T-cell (primary cell): ENCODE measurements around the gene ETV5. TPM values are rescaled to one million over a fixed set of nuclear protein-coding genes. Genes with fewer than 3 reads are reported as not detected.

Experiments used
- ATAC-seq, 4 experiments: fragments of 200-7000 bp in 3 of 4; fragments of 150-1000 bp in 1 of 4; cut with Tn5 transposase; replicated peaks in 1 of 4; 1 replicate in 3 of 4; 2 replicates in 1 of 4; pipeline ENCODE4 v1.10.0; 2021; ENCODE audit warnings: moderate library complexity in 3 of 4, mild to moderate bottlenecking in 2 of 4, moderate number of reproducible peaks in 1 of 4
- CTCF ChIA-PET, 2 donors: fragments of 300-600 bp; sonication (Branson Sonifier 250); formaldehyde crosslinking; loops; one replicate each; lab custom pipeline; 2022; ENCODE audit warnings: antibody characterized with exemption in 2 of 2; lab: Charles Lee
- POLR2A ChIA-PET, 2 donors: fragments of 300-600 bp; sonication (Branson Sonifier 250); formaldehyde crosslinking; loops; one replicate each; lab custom pipeline; 2022; ENCODE audit warnings: antibody characterized with exemption in 2 of 2; lab: Charles Lee
- DNase-seq, 35 experiments: peaks; one replicate each; pipeline versions ENCODE4 v3.0.0 to v3.0.0-alpha.2; 2013 to 2023
- H3K27ac ChIP-seq: one replicate; pipeline ENCODE4 v1.5.1; 2013; ENCODE audit warnings: low read length
- H3K27me3 ChIP-seq, 2 experiments: replicated peaks in 1 of 2; 1 replicate in 1 of 2; 2 replicates in 1 of 2; pipeline versions ENCODE4 v1.6.1 to v1.7.0; 2013; ENCODE audit warnings: low read length in 1 of 2, mixed read lengths in 1 of 2; ENCODE audit not compliant: control insufficient read depth in 2 of 2, insufficient read depth in 2 of 2; ENCODE audit errors: extremely low read depth in 1 of 2
- H3K36me3 ChIP-seq, 2 donors: 1 replicate in 1 of 2; 2 replicates in 1 of 2; pipeline versions ENCODE4 v1.6.1 to v1.7.0; 2013; ENCODE audit warnings: low read length in 1 of 2; ENCODE audit not compliant: control insufficient read depth in 2 of 2, insufficient read depth in 1 of 2; ENCODE audit errors: extremely low read depth in 1 of 2
- H3K4me1 ChIP-seq, 2 experiments: 1 replicate in 1 of 2; 2 replicates in 1 of 2; pipeline versions ENCODE4 v1.6.1 to v1.7.0; 2013; ENCODE audit warnings: low read length in 2 of 2, mixed read lengths in 1 of 2; ENCODE audit not compliant: insufficient read depth in 2 of 2, control insufficient read depth in 1 of 2; ENCODE audit errors: extremely low read depth in 1 of 2
- H3K4me3 ChIP-seq, 2 donors: 1 replicate in 1 of 2; 2 replicates in 1 of 2; pipeline versions ENCODE4 v1.5.1 to v1.7.0; 2013; ENCODE audit warnings: mild to moderate bottlenecking in 2 of 2, low read length in 1 of 2, moderate library complexity in 1 of 2; ENCODE audit not compliant: control insufficient read depth in 1 of 2; ENCODE audit errors: extremely low read depth in 1 of 2
- H3K9me3 ChIP-seq: 2 replicates; pipeline ENCODE4 v1.7.0; 2013
- H3K27ac Mint-ChIP-seq, 2 donors: one replicate each; pipeline ENCODE4 v1.8.0; 2020 to 2021; ENCODE audit warnings: mild to moderate bottlenecking in 2 of 2, mixed read lengths in 2 of 2
- H3K27me3 Mint-ChIP-seq, 2 donors: one replicate each; pipeline ENCODE4 v1.8.0; 2021 to 2022; ENCODE audit warnings: mixed read lengths in 2 of 2
- H3K36me3 Mint-ChIP-seq: one replicate; pipeline ENCODE4 v1.8.0; 2021; ENCODE audit warnings: mixed read lengths
- H3K4me1 Mint-ChIP-seq, 3 donors: one replicate each; pipeline ENCODE4 v1.8.0; 2020 to 2022; ENCODE audit warnings: mixed read lengths in 3 of 3, mild to moderate bottlenecking in 1 of 3
- H3K4me3 Mint-ChIP-seq, 3 donors: one replicate each; pipeline ENCODE4 v1.8.0; 2020 to 2022; ENCODE audit warnings: mild to moderate bottlenecking in 3 of 3, mixed read lengths in 3 of 3, moderate library complexity in 3 of 3
- H3K9me3 Mint-ChIP-seq, 3 donors: one replicate each; pipeline ENCODE4 v1.8.0; 2020 to 2022; ENCODE audit warnings: mixed read lengths in 3 of 3
- WGBS: methylation state at CpG from one replicate; pipeline ENCODE4 v1.1.5; 2013; ENCODE audit warnings: missing lambda C conversion rate; ENCODE audit not compliant: insufficient coverage; 5-methylcytosine and 5-hydroxymethylcytosine counted together
- total RNA-seq, 35 experiments: library from RNA in 6 of 35; stranded (reverse) in 6 of 35; fragments of 120-200 nt in 1 of 35; gene quantifications; one replicate each; pipeline versions ENCODE4 v1.2.1 to v1.2.4 and lab custom pipeline; 2013 to 2026

Gene ETV5
- total RNA-seq, 5 donors from 2014 or later (not counting 1 experiment from before 2014, with no cell fraction given) = 0.32 to 0.93 (median 0.36) TPM; not detected in 1

- Mint-ChIP-seq H3K27me3 (peaks cover 9 to 25% of the 10 kb centered on the region in 2 donors), H3K27ac (no peak overlapping the region), H3K9me3 (peaks cover 3 to 5% (median 4%) of the 10 kb centered on the region in 3 donors), H3K36me3 (peaks cover 2% of the 10 kb centered on the region), H3K4me3 (no peak overlapping the region), H3K4me1 (peaks cover 12 to 20% (median 12%) of the 10 kb centered on the region in 3 donors)
- ChIA-PET POLR2A (no interaction called here), CTCF (no interaction called here)
- DNase-seq = no peak
- ATAC-seq = no peak
- Histone ChIP-seq H3K4me1 (no peaks in the 10 kb centered on the region), H3K4me3 (no peak overlapping the region), H3K27me3 (peaks cover 0 to 7% of the 10 kb centered on the region in 2 experiments), H3K27ac (no peak overlapping the region), H3K9me3 (no peaks in the 10 kb centered on the region), H3K36me3 (no peaks in the 10 kb centered on the region)
- no CpG with 5 or more reads among the region's 1 CpG for WGBS
Measured at GRCh38 chr3:186070550-186070949, 38.3 kb downstream of the ETV5 start.

- H3K4me1 ChIP-seq = no peaks in the 10 kb centered on the region
- peaks cover 8 to 24% of the 10 kb centered on the region in 2 donors for H3K27me3 Mint-ChIP-seq
Measured at GRCh38 chr3:186070133-186070532, 38.8 kb downstream of the ETV5 start.

GRCh38 chr3:186069199-186069598, 39.7 kb downstream of the ETV5 start:
- 82% methylated on average over 5 of the region's 9 CpGs for WGBS
- no peak for ATAC-seq
- H3K27ac Mint-ChIP-seq = no peak overlapping the region
- no peak overlapping the region for H3K4me3 Mint-ChIP-seq
- Histone ChIP-seq H3K4me1 (no peaks in the 10 kb centered on the region), H3K4me3 (no peak overlapping the region), H3K36me3 (no peaks in the 10 kb centered on the region), H3K27ac (no peak overlapping the region), H3K27me3 (peaks cover 0 to 7% of the 10 kb centered on the region in 2 experiments), H3K9me3 (no peaks in the 10 kb centered on the region)
- H3K4me1 Mint-ChIP-seq = peaks cover 12 to 20% (median 12%) of the 10 kb centered on the region in 3 donors
- ChIA-PET POLR2A (no interaction called here), CTCF (interaction anchor here in 1 of 2 donors (0.7 kb wide), 1 partner anchor 51 kb away, joined by 4 read pairs; no protein-coding TSS in a partner anchor)
- DNase-seq = no peak
- H3K36me3 Mint-ChIP-seq = no peaks in the 10 kb centered on the region
- no peaks in the 10 kb centered on the region for H3K9me3 Mint-ChIP-seq
- H3K27me3 Mint-ChIP-seq = peaks cover 7 to 22% of the 10 kb centered on the region in 2 donors

More at GRCh38 chr3:186070133-186070532, 38.8 kb downstream of the ETV5 start:
- H3K36me3 ChIP-seq = no peaks in the 10 kb centered on the region
- Mint-ChIP-seq H3K4me3 (no peak overlapping the region), H3K27ac (no peak overlapping the region), H3K9me3 (peaks cover 3 to 4% (median 3%) of the 10 kb centered on the region in 3 donors), H3K36me3 (peaks cover 2% of the 10 kb centered on the region), H3K4me1 (peaks cover 12 to 20% (median 12%) of the 10 kb centered on the region in 3 donors)
- H3K4me3 ChIP-seq = no peak overlapping the region
- DNase-seq (no peak), ATAC-seq (no peak)
- CTCF ChIA-PET = no interaction called here
- POLR2A ChIA-PET = no interaction called here
- no peaks in the 10 kb centered on the region for H3K9me3 ChIP-seq
- H3K27me3 ChIP-seq = peaks cover 0 to 7% of the 10 kb centered on the region in 2 experiments
- WGBS = 80% methylated on average over 5 of the region's 9 CpGs
- H3K27ac ChIP-seq = no peak overlapping the region

- Mint-ChIP-seq H3K27ac (no peak overlapping the region), H3K36me3 (no peaks in the 10 kb centered on the region), H3K9me3 (no peaks in the 10 kb centered on the region), H3K27me3 (peaks cover 8 to 25% of the 10 kb centered on the region in 2 donors), H3K4me1 (peaks cover 12 to 20% (median 12%) of the 10 kb centered on the region in 3 donors), H3K4me3 (peak overlapping the region in 1 of 3 donors; percentile 79)
- Histone ChIP-seq H3K27ac (no peak overlapping the region), H3K9me3 (no peaks in the 10 kb centered on the region), H3K4me1 (no peaks in the 10 kb centered on the region), H3K27me3 (peaks cover 0 to 7% of the 10 kb centered on the region in 2 experiments), H3K4me3 (no peak overlapping the region), H3K36me3 (no peaks in the 10 kb centered on the region)
- ATAC-seq (no peak), DNase-seq (no peak)
- WGBS = no CpG with 5 or more reads among the region's 2 CpGs
- ChIA-PET POLR2A (no interaction called here), CTCF (no interaction called here)
Measured at GRCh38 chr3:186068243-186068552, 40.7 kb downstream of the ETV5 start.

GRCh38 chr3:186067360-186068242, 41.3 kb downstream of the ETV5 start:
- no peaks in the 10 kb centered on the region for H3K36me3 ChIP-seq
- H3K4me1 Mint-ChIP-seq = peaks cover 12 to 20% (median 12%) of the 10 kb centered on the region in 3 donors
- H3K27ac ChIP-seq = no peak overlapping the region
- CTCF ChIA-PET = interaction anchor here in 1 of 2 donors (0.9 kb wide), 1 partner anchor 93 kb away, joined by 3 read pairs; no protein-coding TSS in a partner anchor
- no peaks in the 10 kb centered on the region for H3K9me3 Mint-ChIP-seq
- H3K9me3 ChIP-seq = no peaks in the 10 kb centered on the region
- H3K27me3 Mint-ChIP-seq = peaks cover 10 to 22% of the 10 kb centered on the region in 2 donors
- no peaks in the 10 kb centered on the region for H3K36me3 Mint-ChIP-seq
- DNase-seq (peak in 1 of 35 experiments; percentile 3), ATAC-seq (peak in 2 of 4 experiments; percentile 23 to 43)
- peaks cover 0 to 7% of the 10 kb centered on the region in 2 experiments for H3K27me3 ChIP-seq
- H3K4me3 ChIP-seq = peak overlapping the region; percentile 34 to 67
- H3K4me1 ChIP-seq = no peaks in the 10 kb centered on the region
- 56% methylated on average over 3 of the region's 9 CpGs for WGBS
- peak overlapping the region; percentile 65 to 72 for H3K27ac Mint-ChIP-seq
- POLR2A ChIA-PET = no interaction called here
- H3K4me3 Mint-ChIP-seq = peak overlapping the region; percentile 53 to 79 (median 75)

GRCh38 chr3:186060222-186060621, 48.7 kb downstream of the ETV5 start:
- peaks cover 4 to 5% of the 10 kb centered on the region in 2 experiments for H3K4me1 ChIP-seq
- Mint-ChIP-seq H3K36me3 (no peaks in the 10 kb centered on the region), H3K9me3 (no peaks in the 10 kb centered on the region), H3K27ac (no peak overlapping the region), H3K27me3 (peaks cover 25 to 31% of the 10 kb centered on the region in 2 donors), H3K4me3 (no peak overlapping the region), H3K4me1 (peaks cover 10 to 12% (median 12%) of the 10 kb centered on the region in 3 donors)
- H3K9me3 ChIP-seq = no peaks in the 10 kb centered on the region
- ATAC-seq (peak in 2 of 4 experiments; percentile 29 to 46), DNase-seq (peak in 1 of 35 experiments; percentile 29)
- H3K4me3 ChIP-seq = no peak overlapping the region
- H3K27ac ChIP-seq = no peak overlapping the region
- CTCF ChIA-PET = no interaction called here
- POLR2A ChIA-PET = no interaction called here
- peaks cover 0 to 6% of the 10 kb centered on the region in 2 experiments for H3K27me3 ChIP-seq
- WGBS = 0% methylated on average over 2 of the region's 3 CpGs
- no peaks in the 10 kb centered on the region for H3K36me3 ChIP-seq
